Activated CD8-positive, alpha-beta T cell treated with anti-CD3 and anti-CD28 coated beads for 36 hours (primary cell): Measurements from ENCODE around the gene OR10A3. TPM values are rescaled to one million over a fixed set of nuclear protein-coding genes. Genes with fewer than 3 reads are reported as not detected.

Experiments used
- ATAC-seq: fragments of 200-7000 bp; cut with Tn5 transposase; one replicate; pipeline ENCODE4 v1.10.0; 2021; ENCODE audit warnings: mild to moderate bottlenecking, moderate library complexity
- CTCF ChIA-PET: fragments of 350-600 bp; sonication (Branson Sonifier 250); formaldehyde crosslinking; loops from one replicate; lab custom pipeline; 2021; ENCODE audit warnings: antibody characterized with exemption; lab: Charles Lee
- POLR2A ChIA-PET: fragments of 350-600 bp; sonication (Branson Sonifier 250); formaldehyde crosslinking; loops from one replicate; lab custom pipeline; 2021; ENCODE audit warnings: antibody characterized with exemption; lab: Charles Lee
- DNase-seq: peaks from one replicate; pipeline ENCODE4 v3.0.0-alpha.2; 2020
- H3K27ac Mint-ChIP-seq: one replicate; pipeline ENCODE4 v1.8.0; 2021; ENCODE audit warnings: mild to moderate bottlenecking, mixed read lengths
- H3K27me3 Mint-ChIP-seq: one replicate; pipeline ENCODE4 v1.8.0; 2021; ENCODE audit warnings: mixed read lengths
- H3K36me3 Mint-ChIP-seq: one replicate; pipeline ENCODE4 v1.8.0; 2021; ENCODE audit warnings: low read depth, mixed read lengths
- H3K4me1 Mint-ChIP-seq: one replicate; pipeline ENCODE4 v1.8.0; 2021; ENCODE audit warnings: low read depth, mixed read lengths
- H3K4me3 Mint-ChIP-seq: one replicate; pipeline ENCODE4 v1.8.0; 2021; ENCODE audit warnings: mild to moderate bottlenecking, moderate library complexity, mixed read lengths
- H3K9me3 Mint-ChIP-seq: one replicate; pipeline ENCODE4 v1.8.0; 2021; ENCODE audit warnings: mixed read lengths
- CTCF ChIP-seq: fragments of 200-600 bp; IDR thresholded peaks from one replicate; pipeline ENCODE4 v1.8.0; 2022; ENCODE audit warnings: antibody characterized with exemption, mild to moderate bottlenecking
- intact Hi-C: fragments of 100-400 bp; cut with micrococcal nuclease; formaldehyde crosslinking; loops from one replicate; pipeline ENCODE4 v1.10.0; 2022
- total RNA-seq, 2 experiments: library from RNA; stranded (reverse); gene quantifications; one replicate each; pipeline ENCODE4 v1.2.3, GENCODE V29; 2021

Gene OR10A3
- total RNA-seq, 2 experiments from 2014 or later, result not detected

- H3K27ac Mint-ChIP-seq, result no peak overlapping the region
- no peaks in the 10 kb centered on the region for H3K4me1 Mint-ChIP-seq
- TF ChIP-seq CTCF, result no peak
- intact Hi-C loops, result loop anchor here (10.0 kb wide), 1 partner anchor 199 kb away; no protein-coding TSS in a partner anchor
- H3K4me3 Mint-ChIP-seq, result no peak overlapping the region
- POLR2A ChIA-PET, result no interaction called here
- CTCF ChIA-PET, result interaction anchor here (1.4 to 7.6 kb wide), 2 partner anchors 79 to 90 kb away, joined by 3 to 101 read pairs; partner anchors contain the start of gene EIF3F
- no peak for DNase-seq
- no peak for ATAC-seq
- H3K9me3 Mint-ChIP-seq, result no peaks in the 10 kb centered on the region
- peaks cover 2% of the 10 kb centered on the region for H3K27me3 Mint-ChIP-seq
- no peaks in the 10 kb centered on the region for H3K36me3 Mint-ChIP-seq
These were observed 45.3 kb downstream of the OR10A3 start for GRCh38 chr11:7896009-7896785.

- POLR2A ChIA-PET, result no interaction called here
- H3K27me3 Mint-ChIP-seq, result no peaks in the 10 kb centered on the region
- H3K4me3 Mint-ChIP-seq, result no peak overlapping the region
- no peaks in the 10 kb centered on the region for H3K9me3 Mint-ChIP-seq
- H3K4me1 Mint-ChIP-seq, result no peaks in the 10 kb centered on the region
- no peaks in the 10 kb centered on the region for H3K36me3 Mint-ChIP-seq
- DNase-seq (no peak), ATAC-seq (no peak)
- intact Hi-C loops, result loop anchor here (10.0 kb wide), 1 partner anchor 201 kb away; no protein-coding TSS in a partner anchor
- CTCF ChIA-PET, result interaction anchor here (1.3 to 7.6 kb wide), 5 partner anchors 9 to 205 kb away, joined by 3 to 101 read pairs (median 5); partner anchors contain the start of gene EIF3F
- no peak overlapping the region for H3K27ac Mint-ChIP-seq
- no peak for TF ChIP-seq CTCF
These were observed 47.3 kb downstream of the OR10A3 start for GRCh38 chr11:7894251-7894650.

GRCh38 chr11:7893796-7894195, 47.7 kb downstream of the OR10A3 start:
- ChIA-PET CTCF (interaction anchor here (0.9 to 7.6 kb wide), 12 partner anchors 9 to 206 kb away, joined by 3 to 101 read pairs (median 5); partner anchors contain the start of gene EIF3F), POLR2A (no interaction called here)
- DNase-seq (no peak), ATAC-seq (no peak)
- no peaks in the 10 kb centered on the region for H3K4me1 Mint-ChIP-seq
- H3K27me3 Mint-ChIP-seq, result no peaks in the 10 kb centered on the region
- no peak overlapping the region for H3K27ac Mint-ChIP-seq
- intact Hi-C loops, result loop anchor here (1.0 to 10.0 kb wide), 2 partner anchors 93 to 201 kb away; no protein-coding TSS in a partner anchor
- no peak for TF ChIP-seq CTCF
- no peaks in the 10 kb centered on the region for H3K9me3 Mint-ChIP-seq
- H3K36me3 Mint-ChIP-seq, result no peaks in the 10 kb centered on the region
- no peak overlapping the region for H3K4me3 Mint-ChIP-seq

GRCh38 chr11:7892840-7893254, 48.7 kb downstream of the OR10A3 start:
- POLR2A ChIA-PET, result interaction anchor here (0.6 kb wide), 1 partner anchor 27 kb away, joined by 4 read pairs; no protein-coding TSS in a partner anchor

More at GRCh38 chr11:7892840-7893254, 48.7 kb downstream of the OR10A3 start:
- Mint-ChIP-seq H3K36me3 (no peaks in the 10 kb centered on the region), H3K27ac (no peak overlapping the region), H3K4me1 (no peaks in the 10 kb centered on the region), H3K27me3 (peaks cover 3% of the 10 kb centered on the region), H3K9me3 (no peaks in the 10 kb centered on the region), H3K4me3 (no peak overlapping the region)
- CTCF ChIA-PET, result interaction anchor here (0.7 to 7.6 kb wide), 21 partner anchors 8 to 256 kb away, joined by 3 to 101 read pairs (median 4); partner anchors contain the start of gene EIF3F
- intact Hi-C loops, result loop anchor here (1.0 to 10.0 kb wide), 2 partner anchors 93 to 202 kb away; no protein-coding TSS in a partner anchor
- DNase-seq, result no peak
- peak; percentile 90 for ATAC-seq
- TF ChIP-seq CTCF, result peak; percentile 73
